GM12873 (cell line): ENCODE measurements around the gene TRIM27.

ENCODE experiments used
- TF ChIP-seq, protein P1 (sequence below): IDR thresholded peaks from 2 replicates; pipeline ENCODE4 v1.5.1; 2012; ENCODE audit warnings: low read depth, mild to moderate bottlenecking, moderate library complexity, low read length, control low read depth; ENCODE audit not compliant: insufficient read depth; ENCODE audit errors: missing control alignments

The TRIM27 gene

DNA sequence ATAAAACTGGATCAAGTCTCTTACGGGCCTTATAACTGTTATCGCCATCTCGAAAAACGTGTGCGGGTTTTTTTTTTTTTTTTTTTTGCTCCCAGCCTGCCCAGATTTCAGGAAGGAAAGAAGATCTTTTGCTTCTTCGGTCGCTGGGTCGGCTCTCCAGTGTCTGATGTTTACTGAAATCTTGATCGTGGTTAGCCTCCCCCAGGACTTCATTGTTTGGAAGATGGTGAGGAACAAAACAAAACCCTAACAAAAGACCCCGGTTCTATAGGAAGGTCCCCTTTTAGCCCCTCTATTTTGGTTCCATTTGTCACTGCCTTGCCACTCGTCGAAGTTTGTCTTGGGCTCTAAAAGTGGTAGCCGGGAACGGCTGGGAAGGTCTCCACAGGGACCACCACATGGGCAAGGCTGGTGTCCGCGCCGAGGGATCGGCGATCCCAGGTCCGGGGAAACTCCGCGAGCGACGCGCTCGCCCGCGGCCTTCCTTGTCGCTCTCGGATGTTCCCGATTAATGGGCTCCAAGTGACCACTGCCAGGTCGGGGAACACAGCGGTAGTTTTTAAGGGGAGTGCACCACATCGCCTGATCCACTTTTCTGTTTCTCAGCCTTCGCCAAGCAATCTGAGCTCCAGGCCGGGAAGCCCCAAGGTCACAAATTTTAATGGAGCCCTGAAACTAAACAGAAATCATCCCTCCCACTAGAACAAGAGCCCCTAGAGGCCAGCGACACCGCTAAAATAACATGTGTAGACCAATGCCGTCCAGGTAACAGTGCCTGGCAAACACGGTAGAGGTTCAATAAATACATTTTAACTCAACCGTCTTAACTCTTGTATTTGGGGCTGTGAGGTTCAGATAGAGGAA lies 27.0 kb downstream of the TRIM27 start:
- TF ChIP-seq, protein P1, sequence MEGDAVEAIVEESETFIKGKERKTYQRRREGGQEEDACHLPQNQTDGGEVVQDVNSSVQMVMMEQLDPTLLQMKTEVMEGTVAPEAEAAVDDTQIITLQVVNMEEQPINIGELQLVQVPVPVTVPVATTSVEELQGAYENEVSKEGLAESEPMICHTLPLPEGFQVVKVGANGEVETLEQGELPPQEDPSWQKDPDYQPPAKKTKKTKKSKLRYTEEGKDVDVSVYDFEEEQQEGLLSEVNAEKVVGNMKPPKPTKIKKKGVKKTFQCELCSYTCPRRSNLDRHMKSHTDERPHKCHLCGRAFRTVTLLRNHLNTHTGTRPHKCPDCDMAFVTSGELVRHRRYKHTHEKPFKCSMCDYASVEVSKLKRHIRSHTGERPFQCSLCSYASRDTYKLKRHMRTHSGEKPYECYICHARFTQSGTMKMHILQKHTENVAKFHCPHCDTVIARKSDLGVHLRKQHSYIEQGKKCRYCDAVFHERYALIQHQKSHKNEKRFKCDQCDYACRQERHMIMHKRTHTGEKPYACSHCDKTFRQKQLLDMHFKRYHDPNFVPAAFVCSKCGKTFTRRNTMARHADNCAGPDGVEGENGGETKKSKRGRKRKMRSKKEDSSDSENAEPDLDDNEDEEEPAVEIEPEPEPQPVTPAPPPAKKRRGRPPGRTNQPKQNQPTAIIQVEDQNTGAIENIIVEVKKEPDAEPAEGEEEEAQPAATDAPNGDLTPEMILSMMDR = peak; percentile 50

DNA sequence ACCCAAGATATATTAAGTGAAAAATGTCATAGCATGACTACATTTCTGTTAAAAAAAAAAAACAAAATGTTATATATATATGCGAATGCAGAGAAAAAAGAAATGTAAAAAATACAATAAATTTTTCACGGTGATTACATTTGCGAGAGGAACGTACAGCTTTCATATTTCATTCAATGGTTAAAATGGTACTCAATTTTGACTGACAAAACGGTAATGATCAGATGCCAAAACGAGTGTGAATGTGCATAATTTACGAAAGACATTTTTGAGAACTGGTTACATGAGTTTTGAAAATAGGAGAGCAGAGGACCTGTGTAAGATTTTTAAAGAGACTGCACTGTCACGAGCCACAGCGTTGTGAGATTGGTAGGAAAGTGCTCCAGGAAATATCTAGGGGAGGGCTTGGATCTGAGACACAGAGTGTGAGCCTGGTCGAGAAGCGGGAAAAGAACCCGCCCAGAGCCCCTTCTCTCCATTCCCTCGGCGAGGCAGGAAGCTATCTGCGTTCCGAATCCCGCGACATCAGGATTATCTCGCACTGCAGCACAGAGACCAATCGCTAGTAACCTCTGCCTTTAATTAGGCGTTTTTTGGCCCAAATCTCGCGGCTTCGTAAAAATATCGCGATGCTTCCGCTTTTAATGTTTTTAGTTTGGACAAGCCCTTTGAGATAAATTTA lies 28.5 kb downstream of the TRIM27 start:
- TF ChIP-seq, protein P1 = no peak

DNA sequence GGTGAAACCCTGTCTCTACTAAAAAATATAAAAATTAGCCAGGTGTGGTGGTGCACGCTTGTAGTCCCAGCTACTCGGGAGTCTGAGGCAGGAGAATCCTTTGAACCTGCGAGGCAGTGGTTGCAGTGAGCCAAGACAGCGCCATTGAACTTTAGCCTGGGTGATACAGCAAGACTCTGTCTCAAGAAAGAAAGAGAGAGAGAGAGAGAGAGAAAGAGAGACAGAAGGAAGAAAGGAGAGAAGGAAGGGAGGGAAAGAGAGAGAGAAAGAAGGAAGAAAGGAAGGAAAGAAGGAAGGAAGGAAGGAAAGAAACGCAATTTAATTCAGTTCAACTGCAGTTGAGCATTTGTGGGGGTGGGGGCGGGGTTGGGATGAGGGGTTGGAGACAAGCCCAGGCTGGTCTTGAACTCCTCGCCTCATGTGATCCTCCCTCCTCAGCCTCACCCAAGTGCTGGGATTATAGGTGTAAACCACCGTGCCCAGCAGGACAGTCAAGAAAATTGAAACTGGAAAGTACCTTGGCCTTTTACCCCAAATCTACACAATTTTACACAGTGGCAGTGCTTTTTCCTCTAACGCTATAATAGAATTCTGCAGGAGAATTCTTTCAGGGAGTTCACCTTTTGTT lies 30.5 kb downstream of the TRIM27 start:
- TF ChIP-seq, protein P1 = no peak

DNA sequence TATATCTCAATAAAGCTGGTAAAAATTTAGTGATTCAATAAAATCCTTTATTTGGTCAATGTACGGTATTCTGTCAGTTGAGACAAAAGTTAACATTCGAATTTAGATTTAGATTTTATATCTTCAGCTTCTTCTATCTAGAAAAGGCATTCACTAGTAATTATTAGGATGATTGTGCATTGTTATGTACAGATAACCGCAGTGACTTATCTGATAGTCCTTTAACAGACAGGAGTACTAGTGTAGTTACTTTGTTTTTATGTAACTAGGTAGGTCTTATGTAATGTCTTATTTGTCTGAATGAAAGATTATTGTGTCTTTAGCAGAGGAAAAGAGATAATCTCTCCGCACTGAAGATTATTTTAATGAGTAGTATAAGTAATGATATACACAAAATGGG lies 31.3 kb downstream of the TRIM27 start:
- TF ChIP-seq, protein P1 = no peak

DNA sequence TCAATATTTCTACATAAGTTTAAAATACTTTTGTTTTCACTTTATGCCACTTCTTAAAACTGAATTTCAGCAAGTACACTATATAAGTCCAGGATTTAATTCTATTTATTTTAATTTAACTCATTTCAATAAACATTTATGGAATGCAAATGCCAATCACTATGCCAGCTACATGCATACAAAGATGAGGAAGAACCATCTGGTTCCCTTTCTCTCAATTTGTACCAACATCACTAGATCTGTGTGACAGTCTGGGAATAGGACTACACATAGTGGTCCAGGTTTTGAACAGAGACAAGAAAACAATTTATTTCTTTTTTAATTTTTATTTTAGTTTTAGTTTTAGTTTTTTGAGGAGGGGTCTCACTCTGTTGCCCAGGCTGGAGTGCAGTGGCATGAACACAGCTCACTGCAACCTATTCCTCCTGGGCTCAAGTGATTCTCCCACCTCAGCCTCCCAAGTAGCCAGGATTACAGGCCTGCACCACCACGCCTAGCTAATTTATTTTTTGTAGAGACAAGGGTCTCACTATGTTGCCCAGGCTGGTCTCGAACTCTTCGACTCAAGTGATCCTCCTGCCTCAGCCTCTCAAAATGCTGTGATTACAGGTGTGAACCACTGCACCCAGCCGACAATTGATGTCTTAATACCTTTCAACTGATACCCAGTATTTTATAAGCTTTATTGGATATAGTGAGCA lies 35.8 kb downstream of the TRIM27 start:
- TF ChIP-seq, protein P1 = no peak

DNA sequence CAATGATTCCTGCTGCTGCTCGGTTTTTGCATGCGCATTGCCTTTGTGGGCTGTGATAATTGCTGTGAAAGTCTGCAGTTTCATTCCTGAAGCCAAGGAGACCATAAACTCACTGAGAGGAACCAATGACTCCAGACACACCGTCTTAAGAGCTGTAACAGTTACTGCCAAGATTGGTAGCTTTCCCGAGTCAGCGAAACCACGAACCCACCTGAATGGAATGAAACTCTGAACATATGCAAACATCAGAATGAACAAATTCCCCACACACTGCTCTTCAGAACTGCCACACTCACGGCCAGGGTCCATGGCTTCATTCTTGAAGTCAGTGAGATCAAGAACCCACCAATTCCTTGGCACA lies 37.7 kb downstream of the TRIM27 start:
- TF ChIP-seq, protein P1 = no peak
